BE2C (cell line): Measurements from ENCODE around the gene AFMID.

Experiments used
- DNase-seq: peaks from one replicate; pipeline ENCODE4 v3.0.0-alpha.2; 2020
- H3K27me3 ChIP-seq: fragments of 250-450 bp; sonication (Bioruptor Pico); 2 replicates; pipeline ENCODE4 v1.5.1; 2020; ENCODE audit warnings: mild to moderate bottlenecking
- H3K36me3 ChIP-seq: fragments of 250-450 bp; sonication (Bioruptor Pico); 2 replicates; pipeline ENCODE4 v1.5.1; 2020; ENCODE audit warnings: mild to moderate bottlenecking
- H3K4me1 ChIP-seq: fragments of 250-450 bp; sonication (Bioruptor Pico); 2 replicates; pipeline ENCODE4 v1.5.1; 2020
- H3K4me3 ChIP-seq: 2 replicates; pipeline ENCODE4 v1.5.1; 2011; ENCODE audit warnings: low read depth, low read length
- H3K9me3 ChIP-seq: fragments of 250-450 bp; sonication (Bioruptor Pico); 2 replicates; pipeline ENCODE4 v1.5.1; 2020
- TF ChIP-seq, protein P1 (sequence below): IDR thresholded peaks from 2 replicates; pipeline ENCODE4 v1.5.1; 2012; ENCODE audit warnings: mild to moderate bottlenecking, low read depth, low read length

AFMID gene

DNA sequence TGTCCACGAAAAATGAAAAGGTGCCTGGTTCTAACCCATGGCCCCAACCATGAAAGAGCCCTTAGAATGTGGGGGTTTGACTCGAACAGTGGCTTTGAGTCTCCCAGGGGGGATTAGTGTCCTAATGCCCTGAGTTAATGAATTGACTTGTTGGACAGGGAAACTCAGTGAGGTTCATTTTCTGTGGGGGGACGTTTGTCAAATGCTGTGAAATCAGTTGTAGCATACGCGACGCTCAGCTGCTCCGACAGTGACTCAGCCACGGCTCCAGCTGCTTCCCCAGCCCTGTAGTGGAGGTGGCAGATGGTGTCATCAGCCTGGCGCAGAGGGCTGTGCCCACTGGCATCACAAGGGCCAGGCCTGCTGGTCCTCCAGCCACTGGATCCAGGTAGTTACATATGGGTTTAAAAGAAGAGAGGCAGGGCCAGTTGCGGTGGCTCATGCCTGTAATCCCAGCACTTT is 40.3 kb downstream of the AFMID start:
- Histone ChIP-seq H3K9me3 (no peaks in the 10 kb centered on the region), H3K36me3 (peaks cover 9% of the 10 kb centered on the region), H3K27me3 (no peaks in the 10 kb centered on the region), H3K4me1 (peaks cover 17% of the 10 kb centered on the region), H3K4me3 (no peak overlapping the region)
- TF ChIP-seq, protein P1, sequence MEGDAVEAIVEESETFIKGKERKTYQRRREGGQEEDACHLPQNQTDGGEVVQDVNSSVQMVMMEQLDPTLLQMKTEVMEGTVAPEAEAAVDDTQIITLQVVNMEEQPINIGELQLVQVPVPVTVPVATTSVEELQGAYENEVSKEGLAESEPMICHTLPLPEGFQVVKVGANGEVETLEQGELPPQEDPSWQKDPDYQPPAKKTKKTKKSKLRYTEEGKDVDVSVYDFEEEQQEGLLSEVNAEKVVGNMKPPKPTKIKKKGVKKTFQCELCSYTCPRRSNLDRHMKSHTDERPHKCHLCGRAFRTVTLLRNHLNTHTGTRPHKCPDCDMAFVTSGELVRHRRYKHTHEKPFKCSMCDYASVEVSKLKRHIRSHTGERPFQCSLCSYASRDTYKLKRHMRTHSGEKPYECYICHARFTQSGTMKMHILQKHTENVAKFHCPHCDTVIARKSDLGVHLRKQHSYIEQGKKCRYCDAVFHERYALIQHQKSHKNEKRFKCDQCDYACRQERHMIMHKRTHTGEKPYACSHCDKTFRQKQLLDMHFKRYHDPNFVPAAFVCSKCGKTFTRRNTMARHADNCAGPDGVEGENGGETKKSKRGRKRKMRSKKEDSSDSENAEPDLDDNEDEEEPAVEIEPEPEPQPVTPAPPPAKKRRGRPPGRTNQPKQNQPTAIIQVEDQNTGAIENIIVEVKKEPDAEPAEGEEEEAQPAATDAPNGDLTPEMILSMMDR, result no peak
- no peak for DNase-seq

DNA sequence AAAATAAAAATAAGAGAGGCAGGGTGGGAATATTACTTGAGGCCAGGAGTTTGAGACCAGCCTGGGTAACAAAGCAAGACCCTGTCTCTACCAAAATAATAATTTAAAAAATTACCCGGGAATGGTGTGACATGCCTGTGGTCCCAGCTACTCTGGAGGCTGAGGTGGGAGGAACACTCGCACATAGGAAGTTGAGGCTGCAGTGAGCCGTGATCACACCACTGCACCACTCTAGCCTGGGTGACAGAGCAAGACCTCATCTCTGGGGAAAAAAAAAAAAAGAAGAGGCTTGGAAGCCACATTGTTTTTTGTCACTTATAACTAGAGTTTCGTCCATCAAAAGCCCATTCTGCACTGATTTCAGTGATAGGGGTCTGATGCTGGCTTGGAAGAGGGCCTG is 41.0 kb downstream of the AFMID start:
- H3K4me1 ChIP-seq, result peaks cover 13% of the 10 kb centered on the region
- TF ChIP-seq, protein P1, result no peak
- no peak for DNase-seq
- no peak overlapping the region for H3K4me3 ChIP-seq
- no peaks in the 10 kb centered on the region for H3K27me3 ChIP-seq
- no peaks in the 10 kb centered on the region for H3K9me3 ChIP-seq
- peaks cover 5% of the 10 kb centered on the region for H3K36me3 ChIP-seq

DNA sequence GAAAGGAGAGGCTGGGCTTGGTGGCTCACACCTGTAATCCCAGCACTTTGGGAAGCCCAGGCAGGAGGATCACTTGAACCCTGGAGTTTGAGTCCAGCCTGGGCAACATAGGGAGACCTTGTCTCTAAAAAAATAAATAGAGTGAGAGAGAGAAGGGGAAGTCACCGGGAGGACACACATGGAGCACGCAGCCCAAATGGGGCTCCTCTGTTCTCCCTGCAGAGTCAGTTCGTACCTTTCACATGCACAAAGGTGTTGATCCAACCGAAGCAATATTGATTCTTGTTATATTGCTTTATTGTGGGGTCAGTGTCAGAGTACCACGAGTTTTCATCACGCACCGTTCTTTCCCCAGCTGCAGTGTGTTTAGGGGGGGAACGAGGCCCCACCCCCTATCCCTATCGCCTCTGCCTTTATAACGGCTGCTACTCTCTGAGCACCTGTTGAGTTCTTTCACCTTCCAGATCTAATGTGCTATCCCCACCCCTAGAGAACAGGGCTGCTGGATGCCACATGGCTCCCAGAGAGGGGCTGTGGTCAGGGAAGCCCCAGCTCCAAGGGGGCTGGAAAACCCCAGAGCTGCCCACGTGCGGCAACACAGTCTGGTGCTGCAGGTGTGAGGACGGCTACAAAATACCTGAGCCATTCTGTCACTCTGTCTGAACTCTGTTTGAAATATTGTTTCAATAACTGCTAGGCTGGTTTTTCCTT is 43.2 kb downstream of the AFMID start:
- no peaks in the 10 kb centered on the region for H3K9me3 ChIP-seq
- TF ChIP-seq, protein P1, result no peak
- H3K4me1 ChIP-seq, result no peaks in the 10 kb centered on the region
- H3K27me3 ChIP-seq, result no peaks in the 10 kb centered on the region
- no peak overlapping the region for H3K4me3 ChIP-seq
- DNase-seq, result no peak
- no peaks in the 10 kb centered on the region for H3K36me3 ChIP-seq

DNA sequence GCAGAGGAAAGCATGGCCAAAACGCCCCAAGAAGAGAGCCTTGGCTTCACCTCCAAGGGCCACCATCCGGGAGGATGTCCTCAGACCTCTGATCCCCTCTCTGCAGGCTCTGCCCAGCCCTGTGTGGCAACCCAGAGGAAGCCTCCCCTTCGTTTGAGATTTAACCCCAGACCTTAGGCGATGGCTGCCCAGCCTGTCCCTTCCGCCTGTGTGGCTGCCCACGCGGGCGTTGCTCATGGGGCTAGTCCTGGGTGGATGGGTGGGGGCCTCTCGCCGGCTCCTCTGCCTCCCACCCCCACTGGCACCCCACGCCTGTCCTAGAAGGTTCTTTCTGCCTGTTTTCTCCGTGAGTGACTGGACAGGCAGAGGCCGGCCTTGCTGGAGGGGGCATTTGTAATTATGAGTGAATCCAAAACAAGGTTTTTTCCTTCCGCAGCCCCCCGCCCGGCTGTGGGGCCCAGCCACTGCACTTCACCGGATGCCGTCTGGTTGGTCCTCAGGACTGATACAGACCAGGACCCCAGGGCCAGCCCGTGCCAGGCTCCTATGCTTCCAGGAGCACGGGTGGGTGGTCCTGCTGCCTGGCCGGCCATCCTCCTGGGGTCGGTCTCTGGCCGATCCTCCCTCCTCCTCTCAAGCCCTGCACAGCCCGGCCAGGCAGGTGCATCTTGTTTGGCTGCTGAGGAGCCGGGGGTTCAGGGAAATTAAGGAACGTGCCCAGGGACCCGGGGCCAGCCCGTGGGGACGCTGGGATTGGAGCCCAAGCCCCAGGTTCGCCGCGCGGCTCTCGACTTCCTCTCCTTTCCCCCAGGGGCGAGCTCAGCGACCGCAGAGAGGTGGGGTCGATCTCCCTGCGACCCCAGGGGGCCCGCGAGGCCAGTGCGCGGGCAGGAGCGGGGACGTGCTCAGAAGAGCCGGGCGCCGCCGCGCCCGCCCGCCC is 44.1 kb downstream of the AFMID start, which contains the start of gene TMEM235:
TSS of gene TMEM235 (plus strand) at position 636 of the 940 bp plus-strand sequence. CDS start 393 bp downstream, outside the sequence.
- H3K36me3 ChIP-seq, result no peaks in the 10 kb centered on the region
- no peaks in the 10 kb centered on the region; the same call in 1 of the 2 replicates for H3K4me1 ChIP-seq
- TF ChIP-seq, protein P1, result no peak
- no peaks in the 10 kb centered on the region for H3K27me3 ChIP-seq
- DNase-seq, result no peak
- H3K9me3 ChIP-seq, result no peaks in the 10 kb centered on the region
- no peak within 1 kb of the TSS for H3K4me3 ChIP-seq

DNA sequence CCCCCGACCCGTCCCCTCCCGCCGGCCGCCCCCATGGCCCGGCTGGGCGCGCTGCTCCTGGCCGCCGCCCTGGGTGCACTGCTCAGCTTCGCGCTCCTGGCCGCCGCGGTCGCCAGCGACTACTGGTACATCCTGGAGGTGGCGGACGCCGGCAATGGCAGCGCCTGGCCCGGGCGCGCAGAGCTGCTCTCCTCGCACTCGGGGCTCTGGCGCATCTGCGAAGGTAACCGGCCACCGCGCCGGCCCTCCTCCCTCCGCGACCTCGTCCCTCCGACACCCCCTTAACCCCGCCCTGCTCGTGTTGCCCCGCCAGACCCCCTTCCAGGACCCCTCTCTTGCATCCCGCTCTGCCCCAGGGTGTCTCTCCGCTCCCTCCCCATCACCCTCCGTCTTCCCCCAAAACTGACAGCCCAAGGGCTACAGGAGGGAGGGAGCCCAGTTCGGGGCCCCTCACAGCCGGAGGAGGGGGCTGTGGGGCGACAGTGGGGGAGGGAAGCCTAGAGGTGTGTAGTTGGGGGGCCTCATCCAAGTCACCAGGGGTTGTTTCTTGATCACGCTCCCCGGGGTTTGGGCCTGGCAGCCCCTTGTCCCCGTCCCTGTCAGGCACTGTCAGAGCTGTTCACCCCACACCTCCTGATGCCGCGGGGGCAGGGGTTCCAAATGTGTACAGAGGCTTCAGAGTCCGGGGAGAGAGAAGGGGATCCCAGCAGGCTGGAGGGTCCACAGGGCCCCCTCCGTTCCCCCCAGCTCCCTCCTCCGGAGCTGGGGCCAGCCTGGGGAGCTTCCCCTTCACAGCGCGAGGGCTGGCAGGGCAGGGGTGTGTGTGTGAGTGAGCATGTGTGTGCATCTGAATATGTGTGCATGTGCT is 45.1 kb downstream of the AFMID start:
- DNase-seq, result no peak
- no peaks in the 10 kb centered on the region for H3K36me3 ChIP-seq
- H3K27me3 ChIP-seq, result no peaks in the 10 kb centered on the region
- TF ChIP-seq, protein P1, result no peak
- peaks cover 8% of the 10 kb centered on the region for H3K4me1 ChIP-seq
- H3K9me3 ChIP-seq, result no peaks in the 10 kb centered on the region
- no peak overlapping the region for H3K4me3 ChIP-seq
